ENCODE data around the gene SERTAD2. TPM values are rescaled to one million over a fixed set of nuclear protein-coding genes. Genes with fewer than 3 reads are reported as not detected.

The SERTAD2 gene
- total RNA-seq, 2 donors from 2014 or later: 15.8 to 22.2 TPM

- TF ChIP-seq, protein P1, sequence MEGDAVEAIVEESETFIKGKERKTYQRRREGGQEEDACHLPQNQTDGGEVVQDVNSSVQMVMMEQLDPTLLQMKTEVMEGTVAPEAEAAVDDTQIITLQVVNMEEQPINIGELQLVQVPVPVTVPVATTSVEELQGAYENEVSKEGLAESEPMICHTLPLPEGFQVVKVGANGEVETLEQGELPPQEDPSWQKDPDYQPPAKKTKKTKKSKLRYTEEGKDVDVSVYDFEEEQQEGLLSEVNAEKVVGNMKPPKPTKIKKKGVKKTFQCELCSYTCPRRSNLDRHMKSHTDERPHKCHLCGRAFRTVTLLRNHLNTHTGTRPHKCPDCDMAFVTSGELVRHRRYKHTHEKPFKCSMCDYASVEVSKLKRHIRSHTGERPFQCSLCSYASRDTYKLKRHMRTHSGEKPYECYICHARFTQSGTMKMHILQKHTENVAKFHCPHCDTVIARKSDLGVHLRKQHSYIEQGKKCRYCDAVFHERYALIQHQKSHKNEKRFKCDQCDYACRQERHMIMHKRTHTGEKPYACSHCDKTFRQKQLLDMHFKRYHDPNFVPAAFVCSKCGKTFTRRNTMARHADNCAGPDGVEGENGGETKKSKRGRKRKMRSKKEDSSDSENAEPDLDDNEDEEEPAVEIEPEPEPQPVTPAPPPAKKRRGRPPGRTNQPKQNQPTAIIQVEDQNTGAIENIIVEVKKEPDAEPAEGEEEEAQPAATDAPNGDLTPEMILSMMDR (IDR thresholded peaks at IDR 0.05): peak; percentile 50 to 57
- peak overlapping the region; percentile 61 to 65 for H3K4me3 ChIP-seq
- peak overlapping the region; percentile 76 for H3K27ac ChIP-seq
- H3K27me3 ChIP-seq: no peaks in the 10 kb centered on the region
- H3K36me3 ChIP-seq: no peaks in the 10 kb centered on the region
- peak; percentile 58 for DNase-seq (ENCODE audit: low spot score)
- peaks cover 0 to 14% of the 10 kb centered on the region in 2 donors for H3K4me1 ChIP-seq
- H3K9me3 ChIP-seq: no peaks in the 10 kb centered on the region
Observed at GRCh38 chr2:64609227-64609941, 44.3 kb downstream of the SERTAD2 start.

GRCh38 chr2:64608867-64609226, 44.9 kb downstream of the SERTAD2 start:
- H3K4me1 ChIP-seq: peaks cover 0 to 14% of the 10 kb centered on the region in 2 donors
- H3K4me3 ChIP-seq: peak overlapping the region; percentile 61 to 65
- TF ChIP-seq, protein P1 (IDR thresholded peaks at IDR 0.05): no peak
- H3K27ac ChIP-seq: peak overlapping the region; percentile 76
- peak; percentile 54 for DNase-seq (ENCODE audit: low spot score)
- no peaks in the 10 kb centered on the region for H3K36me3 ChIP-seq
- H3K27me3 ChIP-seq: no peaks in the 10 kb centered on the region
- H3K9me3 ChIP-seq: no peaks in the 10 kb centered on the region

DNA sequence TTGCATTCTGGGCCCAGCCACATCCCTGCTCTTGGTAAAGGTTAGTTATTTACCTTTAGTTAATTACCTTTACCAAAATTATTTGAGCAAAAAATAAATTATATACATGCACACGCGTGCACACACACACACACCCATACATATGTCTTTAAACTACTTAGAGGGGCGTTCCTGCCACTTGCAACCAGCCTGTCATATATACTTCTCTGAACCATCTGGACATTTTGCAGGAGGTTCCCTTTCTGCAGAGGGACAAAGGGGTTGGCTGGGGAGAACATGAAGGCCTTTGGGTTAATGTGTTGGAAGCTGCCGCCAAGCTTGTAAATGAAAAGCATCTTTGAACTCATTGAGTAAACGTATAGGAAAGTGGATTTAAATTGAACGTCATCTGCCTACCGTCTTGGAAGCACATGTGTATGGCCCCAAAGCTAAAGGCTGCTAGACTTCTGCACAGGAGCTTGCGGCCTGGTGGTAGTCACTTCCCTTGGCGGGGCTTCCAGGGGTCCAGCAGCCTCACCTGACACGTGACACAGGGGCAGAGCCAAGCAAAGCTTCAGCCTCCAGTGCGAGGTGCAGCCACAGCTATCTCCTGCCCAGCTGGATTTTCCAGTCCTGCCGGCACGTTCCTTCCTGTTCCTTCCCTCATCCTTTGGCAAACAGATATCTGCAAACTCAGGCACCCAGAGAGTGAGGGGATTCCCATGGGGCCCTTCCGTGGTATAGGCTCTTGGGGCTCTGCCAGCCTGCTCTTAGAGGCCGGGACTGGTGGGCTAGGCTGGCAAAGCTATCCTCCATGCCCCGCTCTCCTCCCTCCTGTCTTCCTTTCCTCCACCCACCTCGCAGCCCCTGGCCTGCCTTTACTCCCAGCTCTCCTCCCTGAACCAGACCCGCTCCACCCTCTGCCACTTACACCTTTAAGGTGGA, 46.1 kb downstream of the SERTAD2 start:
- H3K9me3 ChIP-seq: no peaks in the 10 kb centered on the region

GRCh38 chr2:64606479-64607363, 47.0 kb downstream of the SERTAD2 start:
- Histone ChIP-seq H3K36me3 (no peaks in the 10 kb centered on the region), H3K27ac (peak overlapping the region in 1 of 2 donors; percentile 24), H3K9me3 (no peaks in the 10 kb centered on the region), H3K27me3 (no peaks in the 10 kb centered on the region), H3K4me3 (peak overlapping the region in 1 of 2 donors; percentile 21), H3K4me1 (peaks cover 0 to 14% of the 10 kb centered on the region in 2 donors)
- DNase-seq (ENCODE audit: low spot score): peak; percentile 97
- TF ChIP-seq, protein P1 (IDR thresholded peaks at IDR 0.05): no peak

More for the DNA sequence above, 46.1 kb downstream of the SERTAD2 start:
- H3K4me3 ChIP-seq: no peak overlapping the region
- no peaks in the 10 kb centered on the region for H3K27me3 ChIP-seq
- no peaks in the 10 kb centered on the region for H3K36me3 ChIP-seq
- DNase-seq (ENCODE audit: low spot score): peak; percentile 57
- TF ChIP-seq, protein P1 (IDR thresholded peaks at IDR 0.05): no peak
- no peak overlapping the region for H3K27ac ChIP-seq
- peaks cover 0 to 14% of the 10 kb centered on the region in 2 donors for H3K4me1 ChIP-seq

GRCh38 chr2:64605991-64606478, 47.7 kb downstream of the SERTAD2 start:
- peaks cover 0 to 14% of the 10 kb centered on the region in 2 donors for H3K4me1 ChIP-seq
- no peaks in the 10 kb centered on the region for H3K36me3 ChIP-seq
- peak; percentile 54 for DNase-seq (ENCODE audit: low spot score)
- no peak overlapping the region for H3K27ac ChIP-seq
- H3K27me3 ChIP-seq: no peaks in the 10 kb centered on the region
- H3K4me3 ChIP-seq: no peak overlapping the region
- TF ChIP-seq, protein P1 (IDR thresholded peaks at IDR 0.05): no peak
- no peaks in the 10 kb centered on the region for H3K9me3 ChIP-seq

Measured in right atrium auricular region (tissue), 2 donors.